IMR-90 (cell line): ENCODE measurements around the gene SUN5. TPM values are rescaled to one million over a fixed set of nuclear protein-coding genes. Genes with fewer than 3 reads are reported as not detected.

ENCODE experiments used
- ATAC-seq: fragments of 200-7000 bp; cut with Tn5 transposase; 2 replicates; pipeline ENCODE4 v1.9.1; 2020; ENCODE audit warnings: low read depth, mild to moderate bottlenecking, moderate library complexity
- BruUV-seq: library from RNA; stranded (reverse); fragments of 400-500 nt; replicated peaks from 2 replicates; lab custom pipeline; 2021; lab: Mats Ljungman, UMichigan
- CTCF ChIA-PET: fragments of 300-600 bp; formaldehyde crosslinking; extraction: SDS; loops from one replicate; lab custom pipeline; 2021; ENCODE audit warnings: antibody characterized with exemption; lab: Yijun Ruan, JAX
- POLR2A ChIA-PET: fragments of 300-600 bp; sonication (Branson Sonifier 250); formaldehyde crosslinking; loops from one replicate; lab custom pipeline; 2022; ENCODE audit warnings: antibody characterized with exemption; ENCODE audit not compliant: unreplicated experiment; lab: Charles Lee
- DNase-seq: peaks from one replicate; pipeline ENCODE4 v3.0.0; 2013
- H2AFZ ChIP-seq: replicated peaks from 2 replicates; pipeline ENCODE3; 2013; ENCODE audit warnings: low read length, mild to moderate bottlenecking; ENCODE audit not compliant: poor library complexity
- H2AK5ac ChIP-seq: 2 replicates; pipeline ENCODE4 v1.6.1; 2013; ENCODE audit warnings: low read depth, low read length, inconsistent platforms
- H2AK9ac ChIP-seq: replicated peaks from 2 replicates; pipeline ENCODE3; 2013; ENCODE audit warnings: mild to moderate bottlenecking, low read depth, low read length, moderate library complexity; ENCODE audit not compliant: poor library complexity
- H2BK120ac ChIP-seq: 2 replicates; pipeline ENCODE4 v1.6.1; 2013; ENCODE audit warnings: low read depth, low read length, inconsistent platforms
- H2BK15ac ChIP-seq: 3 replicates; pipeline ENCODE4 v1.6.1; 2013; ENCODE audit warnings: low read depth, low read length, inconsistent platforms
- H2BK20ac ChIP-seq: 2 replicates; pipeline ENCODE4 v1.6.1; 2013; ENCODE audit warnings: low read depth, mild to moderate bottlenecking, inconsistent platforms, low read length, moderate library complexity
- H2BK5ac ChIP-seq: 2 replicates; pipeline ENCODE4 v1.6.1; 2013; ENCODE audit warnings: mild to moderate bottlenecking, low read depth, low read length, inconsistent platforms; ENCODE audit not compliant: poor library complexity, severe bottlenecking
- H3K14ac ChIP-seq: replicated peaks from 2 replicates; pipeline ENCODE4 v1.6.1; 2013; ENCODE audit warnings: low read depth, low read length, inconsistent platforms
- H3K18ac ChIP-seq: 2 replicates; pipeline ENCODE4 v1.6.1; 2013; ENCODE audit warnings: low read depth, low read length, control low read depth
- H3K23ac ChIP-seq: 2 replicates; pipeline ENCODE4 v1.6.1; 2013; ENCODE audit warnings: low read depth, low read length, inconsistent platforms
- H3K27ac ChIP-seq: 2 replicates; pipeline ENCODE4 v1.5.1; 2013; ENCODE audit warnings: mild to moderate bottlenecking, control low read depth, low read length; ENCODE audit not compliant: insufficient read depth
- H3K27me3 ChIP-seq: 2 replicates; pipeline ENCODE4 v1.6.1; 2013; ENCODE audit warnings: low read length; ENCODE audit not compliant: control insufficient read depth, insufficient read depth
- H3K36me3 ChIP-seq: 2 replicates; pipeline ENCODE4 v1.6.1; 2013; ENCODE audit warnings: low read length, mixed read lengths; ENCODE audit not compliant: control insufficient read depth, insufficient read depth
- H3K4ac ChIP-seq: 2 replicates; pipeline ENCODE4 v1.6.1; 2013; ENCODE audit warnings: low read depth, low read length, inconsistent platforms
- H3K4me1 ChIP-seq: 2 replicates; pipeline ENCODE4 v1.6.1; 2013; ENCODE audit warnings: low read length, mixed read lengths; ENCODE audit not compliant: control insufficient read depth, insufficient read depth
- H3K4me2 ChIP-seq: 2 replicates; pipeline ENCODE4 v1.6.1; 2013; ENCODE audit warnings: low read depth, mild to moderate bottlenecking, control low read depth, low read length, moderate library complexity
- H3K4me3 ChIP-seq: 2 replicates; pipeline ENCODE4 v1.5.1; 2013; ENCODE audit warnings: low read depth, mild to moderate bottlenecking, control low read depth, low read length, moderate library complexity; ENCODE audit not compliant: insufficient read depth
- H3K56ac ChIP-seq: 2 replicates; pipeline ENCODE4 v1.6.1; 2013; ENCODE audit warnings: low read length, inconsistent platforms; ENCODE audit not compliant: insufficient read depth; ENCODE audit errors: extremely low read depth
- H3K79me1 ChIP-seq, 2 experiments: 2 replicates each; pipeline ENCODE4 v1.6.1; 2013; ENCODE audit warnings: low read length in 2 of 2, inconsistent platforms in 1 of 2, low read depth in 1 of 2
- H3K9ac ChIP-seq: 2 replicates; pipeline ENCODE4 v1.6.1; 2013; ENCODE audit warnings: low read depth, low read length, control low read depth
- H3K9me1 ChIP-seq: 2 replicates; pipeline ENCODE4 v1.6.1; 2013; ENCODE audit warnings: low read length, inconsistent platforms; ENCODE audit not compliant: insufficient read depth
- H3K9me3 ChIP-seq: 2 replicates; pipeline ENCODE4 v1.6.1; 2013; ENCODE audit warnings: low read length; ENCODE audit not compliant: control insufficient read depth, insufficient read depth
- H4K20me1 ChIP-seq: 2 replicates; pipeline ENCODE4 v1.6.1; 2013; ENCODE audit warnings: low read length, inconsistent platforms; ENCODE audit not compliant: insufficient read depth
- H4K5ac ChIP-seq: 2 replicates; pipeline ENCODE4 v1.6.1; 2013; ENCODE audit warnings: mild to moderate bottlenecking, low read depth, low read length, control low read depth
- H4K8ac ChIP-seq, 2 experiments: 2 replicates each; pipeline ENCODE4 v1.6.1; 2013; ENCODE audit warnings: low read depth in 2 of 2, low read length in 2 of 2, control low read depth in 1 of 2, inconsistent platforms in 1 of 2
- H4K91ac ChIP-seq: 2 replicates; pipeline ENCODE4 v1.6.1; 2013; ENCODE audit warnings: low read depth, low read length, inconsistent platforms; ENCODE audit not compliant: insufficient read depth
- CEBPB ChIP-seq: IDR thresholded peaks from 2 replicates; pipeline ENCODE4 v1.6.1; 2012; ENCODE audit warnings: low read depth, low read length, improper control_type of control experiment
- ELK1 ChIP-seq: fragments of 150-350 bp; IDR thresholded peaks from 2 replicates; pipeline ENCODE4 v1.6.1; 2016; ENCODE audit warnings: low read depth, mild to moderate bottlenecking, low read length, moderate library complexity, borderline replicate concordance
- MAZ ChIP-seq: IDR thresholded peaks from 2 replicates; pipeline ENCODE4 v1.6.1; 2012; ENCODE audit warnings: low read depth, mild to moderate bottlenecking, low read length, improper control_type of control experiment, moderate library complexity, borderline replicate concordance
- MXI1 ChIP-seq: IDR thresholded peaks from 2 replicates; pipeline ENCODE4 v1.6.1; 2012; ENCODE audit warnings: low read depth, mild to moderate bottlenecking, low read length, moderate library complexity, borderline replicate concordance
- NFE2L2 ChIP-seq: fragments of 150-350 bp; IDR thresholded peaks from 2 replicates; pipeline ENCODE4 v1.6.1; 2016; ENCODE audit warnings: low read depth, mild to moderate bottlenecking, low read length
- POLR2A ChIP-seq: IDR thresholded peaks from 2 replicates; pipeline ENCODE4 v1.6.1; 2012; ENCODE audit warnings: mild to moderate bottlenecking, low read depth, low read length
- RCOR1 ChIP-seq: IDR thresholded peaks from 2 replicates; pipeline ENCODE4 v1.6.1; 2012; ENCODE audit warnings: mild to moderate bottlenecking, low read length, improper control_type of control experiment; ENCODE audit not compliant: insufficient replicate concordance
- SMC3 ChIP-seq: fragments of 150-350 bp; IDR thresholded peaks from 2 replicates; pipeline ENCODE4 v1.6.1; 2016; ENCODE audit warnings: low read depth, mild to moderate bottlenecking, antibody characterized with exemption, low read length, moderate library complexity
- USF2 ChIP-seq: fragments of 150-350 bp; IDR thresholded peaks from 2 replicates; pipeline ENCODE4 v1.6.1; 2017; ENCODE audit warnings: mild to moderate bottlenecking, antibody characterized with exemption, low read length, low read depth
- WGBS, 2 experiments: methylation state at CpG; one replicate each; pipeline versions ENCODE4 v1.1.5 to v1.1.7; 2013; ENCODE audit warnings: missing lambda C conversion rate in 2 of 2; ENCODE audit not compliant: insufficient read length in 1 of 2; ENCODE audit errors: extremely low coverage in 2 of 2; 5-methylcytosine and 5-hydroxymethylcytosine counted together
- dilution Hi-C: fragments of 300-500 bp; cut with HindIII; formaldehyde crosslinking; loops from one replicate; pipeline ENCODE4 v1.14.3; 2018; ENCODE audit warnings: low sequenced_read_pairs; ENCODE audit not compliant: unreplicated experiment
- in situ Hi-C: fragments of 300-500 bp; cut with MboI; formaldehyde crosslinking; loops from 3 replicates; pipeline ENCODE4 v1.14.3; 2019; ENCODE audit warnings: low sequenced_read_pairs, inconsistent platforms, mixed read lengths
- intact Hi-C: fragments of 100-400 bp; cut with micrococcal nuclease; formaldehyde crosslinking; loops from 2 replicates; pipeline ENCODE4 v1.10.0; 2022
- polyA plus RNA-seq, 3 experiments: library from polyadenylated mRNA; depleted of rRNA; stranded (reverse); fragments of >200 nt; gene quantifications; 2 replicates each; pipeline ENCODE4 v1.2.3, GENCODE V29; 2012; ENCODE audit warnings: low replicate concordance in 1 of 3
- total RNA-seq: library from RNA; depleted of rRNA; stranded (reverse); fragments of >200 nt; gene quantifications from 2 replicates; pipeline ENCODE4 v1.2.3, GENCODE V29; 2012

The SUN5 gene
- total and polyA plus RNA-seq, 2 of the 4 experiments (the other 2 are of a cell fraction): not detected

GRCh38 chr20:33020278-33021161, 16.3 kb upstream of the SUN5 start:
- Histone ChIP-seq H3K14ac (no peak overlapping the region), H4K20me1 (no peaks in the 10 kb centered on the region), H3K18ac (no peak overlapping the region), H3K9me3 (no peaks in the 10 kb centered on the region), H3K4me1 (no peaks in the 10 kb centered on the region), H4K5ac (no peak overlapping the region), H3K4ac (no peak overlapping the region), H2AK5ac (no peak overlapping the region), H2BK20ac (no peak overlapping the region), H3K23ac (no peak overlapping the region), H3K79me1 (no peaks in the 10 kb centered on the region), H3K27me3 (peaks cover 3% of the 10 kb centered on the region; the same call in 1 of the 2 replicates), H2AFZ (peak overlapping the region; percentile 41), H3K4me2 (no peak overlapping the region), H4K91ac (no peak overlapping the region), H3K9me1 (no peaks in the 10 kb centered on the region), H3K27ac (no peak overlapping the region), H4K8ac (no peak overlapping the region), H2BK5ac (no peak overlapping the region), H2AK9ac (no peak overlapping the region), H2BK15ac (no peak overlapping the region), H3K4me3 (no peak overlapping the region), H3K9ac (no peak overlapping the region), H3K56ac (no peak overlapping the region), H2BK120ac (no peak overlapping the region), H3K36me3 (no peaks in the 10 kb centered on the region)
- POLR2A ChIA-PET: no interaction called here
- no TSS peak for BruUV-seq
- TF ChIP-seq MAZ (no peak), MXI1 (no peak), RCOR1 (no peak), CEBPB (no peak), ELK1 (no peak), NFE2L2 (no peak), SMC3 (no peak), POLR2A (no peak), USF2 (no peak)
- dilution Hi-C loops (no loop called here), intact Hi-C loops (no loop called here), in situ Hi-C loops (no loop called here)
- ATAC-seq (no peak), DNase-seq (no peak)
- WGBS, 2 experiments: 83% methylated on average over 5 of the region's 18 CpGs; no CpG with 5 or more reads in 1 of the 2 experiments
- CTCF ChIA-PET: no interaction called here
